Nephron progenitor cell (in vitro differentiated cells): ENCODE measurements around the gene PLB1.

Experiments
- DNase-seq: peaks from one replicate; pipeline ENCODE4 v3.0.0; 2021
- H3K27ac Mint-ChIP-seq: 2 replicates; pipeline ENCODE4 v1.8.0; 2021; ENCODE audit warnings: mild to moderate bottlenecking, moderate library complexity, mixed read lengths
- H3K27me3 Mint-ChIP-seq: 2 replicates; pipeline ENCODE4 v1.8.0; 2021; ENCODE audit warnings: mild to moderate bottlenecking, low read depth, mixed read lengths; ENCODE audit not compliant: poor library complexity
- H3K36me3 Mint-ChIP-seq: 2 replicates; pipeline ENCODE4 v1.8.0; 2021; ENCODE audit warnings: low read depth, mixed read lengths
- H3K4me1 Mint-ChIP-seq: 2 replicates; pipeline ENCODE4 v1.8.0; 2021; ENCODE audit warnings: mixed read lengths
- H3K4me3 Mint-ChIP-seq: 2 replicates; pipeline ENCODE4 v1.8.0; 2021; ENCODE audit warnings: mild to moderate bottlenecking, moderate library complexity, mixed read lengths
- H3K9me3 Mint-ChIP-seq: 2 replicates; pipeline ENCODE4 v1.8.0; 2021; ENCODE audit warnings: mild to moderate bottlenecking, moderate library complexity, mixed read lengths
- CTCF ChIP-seq: fragments of 200-600 bp; sonication (generic); IDR thresholded peaks from 2 replicates; pipeline ENCODE4 v1.5.0; 2021; ENCODE audit warnings: antibody characterized with exemption

PLB1 gene

GRCh38 chr2:28666496-28667184 lies 170.8 kb downstream of the PLB1 start:
- DNase-seq, result no peak
- peaks cover 5% of the 10 kb centered on the region for H3K9me3 Mint-ChIP-seq
- H3K27ac Mint-ChIP-seq, result no peak overlapping the region
- no peaks in the 10 kb centered on the region for H3K27me3 Mint-ChIP-seq
- TF ChIP-seq CTCF, result no peak
- peaks cover 72% of the 10 kb centered on the region for H3K4me1 Mint-ChIP-seq
- no peak overlapping the region for H3K4me3 Mint-ChIP-seq
- peaks cover 3% of the 10 kb centered on the region for H3K36me3 Mint-ChIP-seq

- TF ChIP-seq CTCF, result no peak
- Mint-ChIP-seq H3K4me1 (peaks cover 69% of the 10 kb centered on the region), H3K9me3 (peaks cover 11% of the 10 kb centered on the region), H3K27me3 (no peaks in the 10 kb centered on the region), H3K4me3 (no peak overlapping the region), H3K36me3 (peaks cover 10% of the 10 kb centered on the region), H3K27ac (no peak overlapping the region)
- DNase-seq, result no peak
Observed at GRCh38 chr2:28667261-28667660, 171.4 kb downstream of the PLB1 start.

GRCh38 chr2:28668106-28668814 lies 172.4 kb downstream of the PLB1 start:
- no peak for TF ChIP-seq CTCF
- peaks cover 20% of the 10 kb centered on the region for H3K9me3 Mint-ChIP-seq
- DNase-seq, result no peak
- peaks cover 10% of the 10 kb centered on the region for H3K36me3 Mint-ChIP-seq
- no peak overlapping the region for H3K4me3 Mint-ChIP-seq
- H3K27ac Mint-ChIP-seq, result no peak overlapping the region
- peaks cover 59% of the 10 kb centered on the region for H3K4me1 Mint-ChIP-seq
- no peaks in the 10 kb centered on the region for H3K27me3 Mint-ChIP-seq

- no peak for TF ChIP-seq CTCF
- no peak overlapping the region for H3K27ac Mint-ChIP-seq
- H3K36me3 Mint-ChIP-seq, result peaks cover 10% of the 10 kb centered on the region
- H3K9me3 Mint-ChIP-seq, result peaks cover 25% of the 10 kb centered on the region
- peaks cover 4% of the 10 kb centered on the region for H3K27me3 Mint-ChIP-seq
- no peak for DNase-seq
- peaks cover 53% of the 10 kb centered on the region for H3K4me1 Mint-ChIP-seq
- H3K4me3 Mint-ChIP-seq, result no peak overlapping the region
Observed at GRCh38 chr2:28668880-28669279, 173.0 kb downstream of the PLB1 start.

- H3K4me1 Mint-ChIP-seq, result peaks cover 44% of the 10 kb centered on the region
- H3K9me3 Mint-ChIP-seq, result peaks cover 25% of the 10 kb centered on the region
- no peak for DNase-seq
- peaks cover 10% of the 10 kb centered on the region for H3K36me3 Mint-ChIP-seq
- H3K4me3 Mint-ChIP-seq, result no peak overlapping the region
- H3K27me3 Mint-ChIP-seq, result peaks cover 4% of the 10 kb centered on the region
- H3K27ac Mint-ChIP-seq, result no peak overlapping the region
- TF ChIP-seq CTCF, result no peak
Observed at GRCh38 chr2:28670856-28671255, 175.0 kb downstream of the PLB1 start.
